ENCODE data around the gene CRYBA4. TPM values are rescaled to one million over a fixed set of nuclear protein-coding genes. Genes with fewer than 3 reads are reported as not detected.
A peak's percentile ranks its signal among the peaks of the same experiment; 100 is the strongest.

Gene CRYBA4
- total RNA-seq, 1 experiment from 2014 or later: not detected

DNA sequence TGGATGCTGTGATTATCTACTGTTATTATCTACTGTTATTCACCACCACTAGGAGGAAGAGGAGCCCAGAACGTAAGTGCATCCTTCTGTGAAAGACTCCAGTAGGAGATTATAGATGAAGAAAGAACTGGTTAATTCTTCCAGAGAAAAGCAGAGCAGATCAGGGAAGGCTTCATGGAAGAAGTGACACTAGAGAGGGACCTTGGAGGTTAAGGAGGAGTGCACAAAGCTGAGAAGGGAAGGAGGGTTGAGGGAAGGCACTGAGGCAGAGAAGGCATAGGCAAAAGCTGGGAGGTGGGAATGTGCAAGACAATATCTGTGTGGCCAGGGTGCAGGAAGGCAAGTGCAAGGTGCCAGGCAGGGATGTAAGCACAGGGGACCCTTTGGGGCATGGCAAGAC is 17.4 kb upstream of the CRYBA4 start:
- DNase-seq (ENCODE audit: unreplicated experiment): no peak
- Mint-ChIP-seq H3K9me3 (ENCODE audit: unreplicated experiment) (no peaks in the 10 kb centered on the region), H3K36me3 (ENCODE audit: insufficient read depth, unreplicated experiment) (no peaks in the 10 kb centered on the region), H3K27ac (ENCODE audit: low read depth, unreplicated experiment) (no peak overlapping the region), H3K4me3 (ENCODE audit: unreplicated experiment) (no peak overlapping the region), H3K27me3 (ENCODE audit: insufficient read depth, unreplicated experiment) (peaks cover 22% of the 10 kb centered on the region), H3K4me1 (ENCODE audit: insufficient read depth, unreplicated experiment) (no peaks in the 10 kb centered on the region)
- intact Hi-C loops (cut with micrococcal nuclease): no loop called here
- no TSS peak for BruUV-seq (replicated peaks)
- POLR2A ChIA-PET: interaction anchor here (0.6 kb wide), 1 partner anchor 71 kb away, joined by 3 read pairs; no protein-coding TSS in a partner anchor
- no peak for TF ChIP-seq CTCF (IDR thresholded peaks at IDR 0.05; ENCODE audit: unreplicated experiment)
- CTCF ChIA-PET: interaction anchor here (0.6 kb wide), 1 partner anchor 879 kb away, joined by 3 read pairs; no protein-coding TSS in a partner anchor

DNA sequence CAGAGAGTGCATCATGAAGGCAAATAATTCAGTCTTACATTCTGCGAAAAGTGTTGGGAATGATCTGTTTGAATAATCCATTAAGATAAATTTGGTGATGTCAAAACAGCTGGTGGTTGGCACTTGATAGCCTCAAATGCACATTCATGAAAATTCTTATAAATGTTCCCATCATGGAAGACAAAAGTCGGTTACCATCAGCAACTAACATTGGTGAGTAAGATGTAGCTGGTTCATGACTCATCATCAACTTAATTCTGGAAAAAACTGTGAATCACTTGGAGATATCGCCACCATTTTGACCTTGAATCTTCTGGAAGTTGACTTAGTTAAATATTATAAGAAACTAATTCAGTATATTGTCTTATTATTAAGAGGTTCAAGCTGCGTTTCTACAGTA is 15.2 kb upstream of the CRYBA4 start:
- H3K9me3 Mint-ChIP-seq (ENCODE audit: unreplicated experiment): no peaks in the 10 kb centered on the region
- peak; percentile 15 for DNase-seq (ENCODE audit: unreplicated experiment)
- intact Hi-C loops (cut with micrococcal nuclease): no loop called here
- TF ChIP-seq CTCF (IDR thresholded peaks at IDR 0.05; ENCODE audit: unreplicated experiment): no peak
- ChIA-PET POLR2A (no interaction called here), CTCF (interaction anchor here (0.7 to 1.0 kb wide), 2 partner anchors 38 to 210 kb away, joined by 3 to 5 read pairs; no protein-coding TSS in a partner anchor)
- peaks cover 11% of the 10 kb centered on the region for H3K27me3 Mint-ChIP-seq (ENCODE audit: insufficient read depth, unreplicated experiment)
- H3K27ac Mint-ChIP-seq (ENCODE audit: low read depth, unreplicated experiment): no peak overlapping the region
- no TSS peak for BruUV-seq (replicated peaks)
- H3K4me1 Mint-ChIP-seq (ENCODE audit: insufficient read depth, unreplicated experiment): no peaks in the 10 kb centered on the region
- H3K4me3 Mint-ChIP-seq (ENCODE audit: unreplicated experiment): no peak overlapping the region
- no peaks in the 10 kb centered on the region for H3K36me3 Mint-ChIP-seq (ENCODE audit: insufficient read depth, unreplicated experiment)

- ChIA-PET POLR2A (no interaction called here), CTCF (interaction anchor here (0.5 to 0.6 kb wide), 2 partner anchors 129 to 440 kb away, joined by 3 read pairs; no protein-coding TSS in a partner anchor)
Measured at GRCh38 chr22:26608129-26608528, 13.6 kb upstream of the CRYBA4 start.

DNA sequence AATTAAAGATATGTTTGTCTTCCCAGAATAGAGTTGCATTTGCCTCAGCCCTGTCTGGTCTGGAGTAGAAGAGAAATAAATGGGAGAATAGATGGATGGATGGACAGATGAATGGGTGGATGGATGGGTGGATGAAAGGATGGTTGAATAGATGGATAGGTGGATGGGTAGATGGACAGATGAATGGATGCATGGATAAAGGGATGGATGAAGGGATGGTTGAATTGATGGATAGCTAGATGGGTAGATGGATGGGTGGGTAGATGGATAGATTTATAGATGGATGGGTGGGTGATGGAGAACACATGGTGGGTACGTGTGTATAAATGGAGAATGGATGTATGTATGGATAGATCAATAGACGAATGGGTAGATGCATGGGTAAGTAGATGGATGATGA is 12.5 kb upstream of the CRYBA4 start:
- CTCF ChIA-PET: interaction anchor here (0.6 kb wide), 1 partner anchor 42 kb away, joined by 3 read pairs; no protein-coding TSS in a partner anchor

More at GRCh38 chr22:26608129-26608528, 13.6 kb upstream of the CRYBA4 start:
- no peak for TF ChIP-seq CTCF (IDR thresholded peaks at IDR 0.05; ENCODE audit: unreplicated experiment)
- intact Hi-C loops (cut with micrococcal nuclease): no loop called here
- Mint-ChIP-seq H3K4me3 (ENCODE audit: unreplicated experiment) (no peak overlapping the region), H3K4me1 (ENCODE audit: insufficient read depth, unreplicated experiment) (no peaks in the 10 kb centered on the region), H3K36me3 (ENCODE audit: insufficient read depth, unreplicated experiment) (no peaks in the 10 kb centered on the region), H3K27me3 (ENCODE audit: insufficient read depth, unreplicated experiment) (peaks cover 17% of the 10 kb centered on the region), H3K9me3 (ENCODE audit: unreplicated experiment) (no peaks in the 10 kb centered on the region), H3K27ac (ENCODE audit: low read depth, unreplicated experiment) (no peak overlapping the region)
- no peak for DNase-seq (ENCODE audit: unreplicated experiment)
- no TSS peak for BruUV-seq (replicated peaks)

More for the DNA sequence above, 12.5 kb upstream of the CRYBA4 start:
- Mint-ChIP-seq H3K9me3 (ENCODE audit: unreplicated experiment) (no peaks in the 10 kb centered on the region), H3K27me3 (ENCODE audit: insufficient read depth, unreplicated experiment) (peaks cover 28% of the 10 kb centered on the region), H3K27ac (ENCODE audit: low read depth, unreplicated experiment) (no peak overlapping the region), H3K4me3 (ENCODE audit: unreplicated experiment) (no peak overlapping the region), H3K4me1 (ENCODE audit: insufficient read depth, unreplicated experiment) (no peaks in the 10 kb centered on the region), H3K36me3 (ENCODE audit: insufficient read depth, unreplicated experiment) (no peaks in the 10 kb centered on the region)
- POLR2A ChIA-PET: no interaction called here
- DNase-seq (ENCODE audit: unreplicated experiment): no peak
- intact Hi-C loops (cut with micrococcal nuclease): no loop called here
- no peak for TF ChIP-seq CTCF (IDR thresholded peaks at IDR 0.05; ENCODE audit: unreplicated experiment)
- BruUV-seq (replicated peaks): no TSS peak

Measured in MCF 10A (cell line).